HCT116 (cell line): ENCODE data around the gene C2orf92. TPM values are rescaled to one million over a fixed set of nuclear protein-coding genes. Genes with fewer than 3 reads are reported as not detected.

Experiments
- ATAC-seq: fragments of 200-7000 bp; cut with Tn5 transposase; 2 replicates; pipeline ENCODE4 v1.9.1; 2020; ENCODE audit warnings: mild to moderate bottlenecking, moderate library complexity
- BruUV-seq: library from RNA; stranded (reverse); fragments of 400-500 nt; replicated peaks from 2 replicates; lab custom pipeline; 2021; lab: Mats Ljungman, UMichigan
- CTCF ChIA-PET: fragments of 300-600 bp; sonication (Branson Sonifier 250); formaldehyde crosslinking; loops from one replicate; lab custom pipeline; 2021; ENCODE audit warnings: antibody characterized with exemption; lab: Charles Lee
- POLR2A ChIA-PET: fragments of 300-600, 350-600 bp; sonication (Branson Sonifier 250); formaldehyde crosslinking; loops from one replicate; lab custom pipeline; 2021; ENCODE audit warnings: antibody characterized with exemption; lab: Charles Lee
- RAD21 ChIA-PET, 2 experiments: fragments of 300-600 bp; sonication (Branson Sonifier 250); formaldehyde crosslinking; loops; one replicate each; lab custom pipeline; 2023; ENCODE audit warnings: low total read pairs in 2 of 2; ENCODE audit not compliant: uncharacterized antibody in 2 of 2, unreplicated experiment in 2 of 2, low non-redundant PET in 1 of 2; lab: Charles Lee
- DNase-seq: peaks from one replicate; pipeline ENCODE4 v3.0.0-alpha.2; 2010; ENCODE audit warnings: low read depth, low spot score
- H2AFZ ChIP-seq: fragments of 200-600 bp; shearing (Covaris generic), sonication (generic); 2 replicates; pipeline ENCODE4 v1.6.1; 2017; ENCODE audit warnings: low read depth, mixed run types, mixed read lengths, antibody characterized with exemption, low read length; ENCODE audit not compliant: poor library complexity, severe bottlenecking
- H3K27ac ChIP-seq: 2 replicates; pipeline ENCODE4 v1.5.1; 2012; ENCODE audit warnings: low read depth, low read length
- H3K27me3 ChIP-seq: fragments of 200-600 bp; sonication (generic); 2 replicates; pipeline ENCODE4 v1.6.1; 2016; ENCODE audit warnings: mixed run types, low read length, mixed read lengths; ENCODE audit not compliant: insufficient read depth
- H3K36me3 ChIP-seq, 2 experiments: fragments of 200-500 bp in 1 of 2; fragments of 200-600 bp in 1 of 2; sonication (Bioruptor generic) in 1 of 2; sonication (generic) in 1 of 2; 2 replicates each; pipeline versions ENCODE4 v1.5.1 to v1.6.1; 2014 to 2016; ENCODE audit warnings: low read length in 2 of 2, inconsistent platforms in 1 of 2, mixed read lengths in 1 of 2, mixed run types in 1 of 2; ENCODE audit not compliant: insufficient read depth in 2 of 2, control insufficient read depth in 1 of 2
- H3K4me1 ChIP-seq, 2 experiments: fragments of 200-600 bp in 1 of 2; sonication (generic) in 1 of 2; 2 replicates each; pipeline versions ENCODE4 v1.5.1 to v1.6.1; 2012 to 2017; ENCODE audit warnings: low read length in 2 of 2, inconsistent platforms in 1 of 2, mild to moderate bottlenecking in 1 of 2, mixed read lengths in 1 of 2, mixed run types in 1 of 2, moderate library complexity in 1 of 2; ENCODE audit not compliant: insufficient read depth in 2 of 2, control insufficient read depth in 1 of 2
- H3K4me2 ChIP-seq: fragments of 200-600 bp; sonication (generic); 2 replicates; pipeline ENCODE4 v1.6.1; 2017; ENCODE audit warnings: mixed run types, low read length, mixed read lengths
- H3K4me3 ChIP-seq, 2 experiments: fragments of 200-600 bp in 1 of 2; sonication (generic) in 1 of 2; replicated peaks in 1 of 2; 2 replicates each; pipeline ENCODE4 v1.5.1; 2011 to 2016; ENCODE audit warnings: low read length in 2 of 2, control low read depth in 1 of 2, low read depth in 1 of 2, mild to moderate bottlenecking in 1 of 2, mixed read lengths in 1 of 2, mixed run types in 1 of 2
- H3K79me2 ChIP-seq: fragments of 200-600 bp; sonication (generic); 2 replicates; pipeline ENCODE4 v1.6.1; 2017; ENCODE audit warnings: mild to moderate bottlenecking, mixed run types, low read length, moderate library complexity, mixed read lengths; ENCODE audit not compliant: insufficient read depth
- H3K9ac ChIP-seq: fragments of 200-600 bp; sonication (generic); 2 replicates; pipeline ENCODE4 v1.6.1; 2016; ENCODE audit warnings: low read length, mixed read lengths
- H3K9me2 ChIP-seq: fragments of 200-600 bp; sonication (generic), shearing (Covaris generic); 2 replicates; pipeline ENCODE4 v1.6.1; 2017; ENCODE audit warnings: mixed run types, mild to moderate bottlenecking, moderate library complexity; ENCODE audit not compliant: insufficient read depth
- H3K9me3 ChIP-seq, 2 experiments: fragments of 200-500 bp in 1 of 2; fragments of 200-600 bp in 1 of 2; sonication (Bioruptor generic) in 1 of 2; sonication (generic) in 1 of 2; 2 replicates each; pipeline ENCODE4 v1.6.1; 2014 to 2017; ENCODE audit warnings: low read length in 2 of 2, mixed read lengths in 2 of 2, inconsistent platforms in 1 of 2, low read depth in 1 of 2, mild to moderate bottlenecking in 1 of 2, mixed run types in 1 of 2, moderate library complexity in 1 of 2; ENCODE audit not compliant: control insufficient read depth in 1 of 2, insufficient read depth in 1 of 2
- H4K20me1 ChIP-seq: fragments of 200-600 bp; sonication (generic), shearing (Covaris generic); 2 replicates; pipeline ENCODE4 v1.6.1; 2017; ENCODE audit warnings: mixed run types, mild to moderate bottlenecking, moderate library complexity; ENCODE audit not compliant: insufficient read depth
- CBX3 ChIP-seq: IDR thresholded peaks from 2 replicates; pipeline ENCODE4 v1.6.1; 2012; ENCODE audit warnings: low read depth
- CEBPB ChIP-seq: IDR thresholded peaks from 2 replicates; pipeline ENCODE4 v1.6.1; 2012; ENCODE audit warnings: low read depth
- EGR1 ChIP-seq: IDR thresholded peaks from 2 replicates; pipeline ENCODE4 v1.6.1; 2012; ENCODE audit warnings: low read depth
- ELF1 ChIP-seq: IDR thresholded peaks from 2 replicates; pipeline ENCODE4 v1.6.1; 2012; ENCODE audit warnings: low read depth, borderline replicate concordance
- EZH2 ChIP-seq: fragments of 200-600 bp; sonication (generic); IDR thresholded peaks from 2 replicates; pipeline ENCODE4 v1.6.1; 2017; ENCODE audit warnings: antibody characterized with exemption, mixed run types
- EZH2phosphoT487 ChIP-seq: fragments of 200-600 bp; IDR thresholded peaks from 2 replicates; pipeline ENCODE4 v1.6.1; 2018; ENCODE audit warnings: antibody characterized with exemption, borderline replicate concordance
- FOSL1 ChIP-seq: IDR thresholded peaks from 2 replicates; pipeline ENCODE4 v1.6.1; 2012; ENCODE audit warnings: low read depth
- JUND ChIP-seq: IDR thresholded peaks from 2 replicates; pipeline ENCODE4 v1.6.1; 2012
- POLR2A ChIP-seq: IDR thresholded peaks from 2 replicates; pipeline ENCODE4 v1.7.0; 2011; ENCODE audit warnings: borderline replicate concordance; ENCODE audit not compliant: insufficient read depth, insufficient read length; ENCODE audit errors: extremely low read depth
- POLR2AphosphoS5 ChIP-seq: IDR thresholded peaks from 2 replicates; pipeline ENCODE4 v1.6.1; 2011; ENCODE audit warnings: mild to moderate bottlenecking, low read depth, low read length, moderate library complexity
- RAD21 ChIP-seq: IDR thresholded peaks from 2 replicates; pipeline ENCODE4 v1.6.1; 2012; ENCODE audit warnings: low read depth, mild to moderate bottlenecking
- SIN3A ChIP-seq: IDR thresholded peaks from 2 replicates; pipeline ENCODE4 v1.6.1; 2012; ENCODE audit warnings: low read depth
- SRF ChIP-seq: IDR thresholded peaks from 2 replicates; pipeline ENCODE4 v1.6.1; 2012; ENCODE audit warnings: low read depth
- TCF7L2 ChIP-seq: IDR thresholded peaks from 2 replicates; pipeline ENCODE4 v1.7.0; 2011; ENCODE audit warnings: borderline replicate concordance, inconsistent platforms; ENCODE audit not compliant: insufficient read depth, insufficient read length; ENCODE audit errors: extremely low read depth
- YY1 ChIP-seq: IDR thresholded peaks from 2 replicates; pipeline ENCODE4 v1.6.1; 2011; ENCODE audit warnings: low read length, low read depth, moderate library complexity, mild to moderate bottlenecking; ENCODE audit not compliant: insufficient replicate concordance; ENCODE audit errors: extremely low read depth
- ZNF274 ChIP-seq: fragments of 200-500 bp; sonication (Bioruptor generic); IDR thresholded peaks from 2 replicates; pipeline ENCODE4 v1.6.1; 2014; ENCODE audit warnings: mild to moderate bottlenecking, low read depth, low read length, inconsistent platforms
- intact Hi-C: fragments of 100-400 bp; cut with micrococcal nuclease; formaldehyde crosslinking; loops from 2 replicates; pipeline ENCODE4 v1.10.0; 2022
- total RNA-seq: library from RNA; stranded (reverse); gene quantifications from one replicate; pipeline ENCODE4 v1.2.1, GENCODE V29; 2021; ENCODE audit not compliant: unreplicated experiment
- TF ChIP-seq, protein P1 (sequence below): IDR thresholded peaks from 2 replicates; pipeline ENCODE4 v1.6.1; 2012; ENCODE audit warnings: low read depth
- TF ChIP-seq, protein P2 (sequence below): IDR thresholded peaks from 2 replicates; pipeline ENCODE4 v1.6.1; 2012
- TF ChIP-seq, protein P3 (sequence below): IDR thresholded peaks from 2 replicates; pipeline ENCODE4 v1.6.1; 2011; ENCODE audit warnings: mild to moderate bottlenecking, low read length, moderate library complexity; ENCODE audit not compliant: insufficient replicate concordance; ENCODE audit errors: extremely low read depth
- TF ChIP-seq, protein P4 (sequence below), 3 experiments: fragments of 200-600 bp in 1 of 3; sonication (generic) in 1 of 3; IDR thresholded peaks in 2 of 3; conservative IDR thresholded peaks in 1 of 3; 2 replicates each; pipeline ENCODE4 v1.5.1; 2012 to 2017; ENCODE audit warnings: low read depth in 2 of 3, low read length in 2 of 3, antibody characterized with exemption in 1 of 3, borderline replicate concordance in 1 of 3, control low read depth in 1 of 3, mild to moderate bottlenecking in 1 of 3, mixed read lengths in 1 of 3, mixed run types in 1 of 3, moderate library complexity in 1 of 3; ENCODE audit not compliant: insufficient read depth in 1 of 3

Gene C2orf92
- total RNA-seq, 1 experiment from 2014 or later = 3.0 TPM

DNA sequence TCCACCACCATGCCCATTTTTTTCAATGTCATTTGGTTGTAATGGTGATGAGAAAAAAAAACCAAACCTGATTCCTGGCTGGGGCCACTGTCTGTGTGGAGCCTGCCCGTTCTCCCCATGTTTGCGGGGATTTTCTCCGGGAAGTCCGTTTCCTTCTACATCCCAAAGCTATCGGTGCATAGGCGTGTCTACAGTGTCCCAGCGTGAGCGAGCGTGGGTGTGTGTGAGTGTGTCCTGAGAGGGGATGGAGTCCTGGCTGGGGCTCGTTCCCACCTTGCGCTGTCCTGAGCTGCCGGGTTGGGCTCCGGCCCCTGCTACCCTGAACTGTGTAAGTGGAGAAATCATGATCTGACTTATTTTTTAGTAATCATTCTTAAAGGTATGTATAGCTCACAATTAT, 36.6 kb downstream of the C2orf92 start:
- Histone ChIP-seq H3K9me3 (no peaks in the 10 kb centered on the region), H3K4me3 (no peak overlapping the region), H2AFZ (no peak overlapping the region), H3K36me3 (no peaks in the 10 kb centered on the region), H3K9ac (no peak overlapping the region), H3K4me2 (no peak overlapping the region), H3K4me1 (peaks cover 0 to 6% of the 10 kb centered on the region in 2 experiments; a peak in 2 of 4 replicates), H3K9me2 (no peaks in the 10 kb centered on the region), H3K27me3 (no peaks in the 10 kb centered on the region), H3K79me2 (no peaks in the 10 kb centered on the region), H3K27ac (no peak overlapping the region), H4K20me1 (no peaks in the 10 kb centered on the region)
- CTCF ChIA-PET = no interaction called here
- TF ChIP-seq, protein P1, sequence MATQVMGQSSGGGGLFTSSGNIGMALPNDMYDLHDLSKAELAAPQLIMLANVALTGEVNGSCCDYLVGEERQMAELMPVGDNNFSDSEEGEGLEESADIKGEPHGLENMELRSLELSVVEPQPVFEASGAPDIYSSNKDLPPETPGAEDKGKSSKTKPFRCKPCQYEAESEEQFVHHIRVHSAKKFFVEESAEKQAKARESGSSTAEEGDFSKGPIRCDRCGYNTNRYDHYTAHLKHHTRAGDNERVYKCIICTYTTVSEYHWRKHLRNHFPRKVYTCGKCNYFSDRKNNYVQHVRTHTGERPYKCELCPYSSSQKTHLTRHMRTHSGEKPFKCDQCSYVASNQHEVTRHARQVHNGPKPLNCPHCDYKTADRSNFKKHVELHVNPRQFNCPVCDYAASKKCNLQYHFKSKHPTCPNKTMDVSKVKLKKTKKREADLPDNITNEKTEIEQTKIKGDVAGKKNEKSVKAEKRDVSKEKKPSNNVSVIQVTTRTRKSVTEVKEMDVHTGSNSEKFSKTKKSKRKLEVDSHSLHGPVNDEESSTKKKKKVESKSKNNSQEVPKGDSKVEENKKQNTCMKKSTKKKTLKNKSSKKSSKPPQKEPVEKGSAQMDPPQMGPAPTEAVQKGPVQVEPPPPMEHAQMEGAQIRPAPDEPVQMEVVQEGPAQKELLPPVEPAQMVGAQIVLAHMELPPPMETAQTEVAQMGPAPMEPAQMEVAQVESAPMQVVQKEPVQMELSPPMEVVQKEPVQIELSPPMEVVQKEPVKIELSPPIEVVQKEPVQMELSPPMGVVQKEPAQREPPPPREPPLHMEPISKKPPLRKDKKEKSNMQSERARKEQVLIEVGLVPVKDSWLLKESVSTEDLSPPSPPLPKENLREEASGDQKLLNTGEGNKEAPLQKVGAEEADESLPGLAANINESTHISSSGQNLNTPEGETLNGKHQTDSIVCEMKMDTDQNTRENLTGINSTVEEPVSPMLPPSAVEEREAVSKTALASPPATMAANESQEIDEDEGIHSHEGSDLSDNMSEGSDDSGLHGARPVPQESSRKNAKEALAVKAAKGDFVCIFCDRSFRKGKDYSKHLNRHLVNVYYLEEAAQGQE = no peak
- TF ChIP-seq CEBPB (no peak), ELF1 (no peak), FOSL1 (no peak), POLR2AphosphoS5 (no peak), EGR1 (no peak), EZH2phosphoT487 (no peak), POLR2A (no peak), EZH2 (no peak), CBX3 (no peak), ZNF274 (no peak), SRF (no peak), YY1 (no peak), TCF7L2 (no peak), SIN3A (no peak), RAD21 (no peak), JUND (no peak)
- TF ChIP-seq, protein P2, sequence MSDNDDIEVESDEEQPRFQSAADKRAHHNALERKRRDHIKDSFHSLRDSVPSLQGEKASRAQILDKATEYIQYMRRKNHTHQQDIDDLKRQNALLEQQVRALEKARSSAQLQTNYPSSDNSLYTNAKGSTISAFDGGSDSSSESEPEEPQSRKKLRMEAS = no peak
- TF ChIP-seq, protein P3, sequence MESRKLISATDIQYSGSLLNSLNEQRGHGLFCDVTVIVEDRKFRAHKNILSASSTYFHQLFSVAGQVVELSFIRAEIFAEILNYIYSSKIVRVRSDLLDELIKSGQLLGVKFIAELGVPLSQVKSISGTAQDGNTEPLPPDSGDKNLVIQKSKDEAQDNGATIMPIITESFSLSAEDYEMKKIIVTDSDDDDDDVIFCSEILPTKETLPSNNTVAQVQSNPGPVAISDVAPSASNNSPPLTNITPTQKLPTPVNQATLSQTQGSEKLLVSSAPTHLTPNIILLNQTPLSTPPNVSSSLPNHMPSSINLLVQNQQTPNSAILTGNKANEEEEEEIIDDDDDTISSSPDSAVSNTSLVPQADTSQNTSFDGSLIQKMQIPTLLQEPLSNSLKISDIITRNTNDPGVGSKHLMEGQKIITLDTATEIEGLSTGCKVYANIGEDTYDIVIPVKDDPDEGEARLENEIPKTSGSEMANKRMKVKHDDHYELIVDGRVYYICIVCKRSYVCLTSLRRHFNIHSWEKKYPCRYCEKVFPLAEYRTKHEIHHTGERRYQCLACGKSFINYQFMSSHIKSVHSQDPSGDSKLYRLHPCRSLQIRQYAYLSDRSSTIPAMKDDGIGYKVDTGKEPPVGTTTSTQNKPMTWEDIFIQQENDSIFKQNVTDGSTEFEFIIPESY = no peak
- TF ChIP-seq, protein P4, sequence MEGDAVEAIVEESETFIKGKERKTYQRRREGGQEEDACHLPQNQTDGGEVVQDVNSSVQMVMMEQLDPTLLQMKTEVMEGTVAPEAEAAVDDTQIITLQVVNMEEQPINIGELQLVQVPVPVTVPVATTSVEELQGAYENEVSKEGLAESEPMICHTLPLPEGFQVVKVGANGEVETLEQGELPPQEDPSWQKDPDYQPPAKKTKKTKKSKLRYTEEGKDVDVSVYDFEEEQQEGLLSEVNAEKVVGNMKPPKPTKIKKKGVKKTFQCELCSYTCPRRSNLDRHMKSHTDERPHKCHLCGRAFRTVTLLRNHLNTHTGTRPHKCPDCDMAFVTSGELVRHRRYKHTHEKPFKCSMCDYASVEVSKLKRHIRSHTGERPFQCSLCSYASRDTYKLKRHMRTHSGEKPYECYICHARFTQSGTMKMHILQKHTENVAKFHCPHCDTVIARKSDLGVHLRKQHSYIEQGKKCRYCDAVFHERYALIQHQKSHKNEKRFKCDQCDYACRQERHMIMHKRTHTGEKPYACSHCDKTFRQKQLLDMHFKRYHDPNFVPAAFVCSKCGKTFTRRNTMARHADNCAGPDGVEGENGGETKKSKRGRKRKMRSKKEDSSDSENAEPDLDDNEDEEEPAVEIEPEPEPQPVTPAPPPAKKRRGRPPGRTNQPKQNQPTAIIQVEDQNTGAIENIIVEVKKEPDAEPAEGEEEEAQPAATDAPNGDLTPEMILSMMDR (IDR thresholded peaks at IDR 0.05 in 2 of 3, conservative IDR thresholded peaks at IDR 0.05 in 1 of 3; ENCODE audit: borderline replicate concordance in 1 of 3, insufficient read depth in 1 of 3, low read depth in 2 of 3, low read length in 2 of 3) = no peak
- RAD21 ChIA-PET = no interaction called here
- POLR2A ChIA-PET = no interaction called here
- intact Hi-C loops = no loop called here
- DNase-seq (no peak), ATAC-seq (no peak)
- BruUV-seq = no TSS peak
